Measurements from ENCODE around the gene DRD3. TPM values are rescaled to one million over a fixed set of nuclear protein-coding genes. Genes with fewer than 3 reads are reported as not detected.

The DRD3 gene
- total RNA-seq, 1 donor from 2014 or later = not detected

- ATAC-seq (no peak), DNase-seq (no peak)
- intact Hi-C loops (cut with DNase I) = no loop called here
- H3K27ac ChIP-seq = no peak overlapping the region
- H3K9me3 ChIP-seq = no peaks in the 10 kb centered on the region
- no peaks in the 10 kb centered on the region for H3K27me3 ChIP-seq (ENCODE audit: low read depth)
- H3K36me3 ChIP-seq = no peaks in the 10 kb centered on the region
- no peak overlapping the region for H3K4me3 ChIP-seq
- H3K4me1 ChIP-seq = peaks cover 10% of the 10 kb centered on the region
- TF ChIP-seq CTCF (IDR thresholded peaks at IDR 0.05) = no peak
Observed at GRCh38 chr3:114216186-114216970, 37.5 kb upstream of the DRD3 start.

- peak; percentile 61 to 62 for ATAC-seq
- no peak for TF ChIP-seq CTCF (IDR thresholded peaks at IDR 0.05)
- Histone ChIP-seq H3K27me3 (ENCODE audit: low read depth) (no peaks in the 10 kb centered on the region), H3K27ac (peak overlapping the region; percentile 73), H3K36me3 (no peaks in the 10 kb centered on the region), H3K4me3 (peak overlapping the region; percentile 29), H3K9me3 (no peaks in the 10 kb centered on the region), H3K4me1 (peaks cover 10% of the 10 kb centered on the region)
- intact Hi-C loops (cut with DNase I) = no loop called here
- no peak for DNase-seq
Observed at GRCh38 chr3:114214542-114215341, 35.9 kb upstream of the DRD3 start.

GRCh38 chr3:114213627-114214541 is 35.0 kb upstream of the DRD3 start:
- intact Hi-C loops (cut with DNase I) = no loop called here
- peak; percentile 65 to 70 for ATAC-seq
- Histone ChIP-seq H3K4me3 (peak overlapping the region; percentile 29), H3K4me1 (peaks cover 10% of the 10 kb centered on the region), H3K36me3 (no peaks in the 10 kb centered on the region), H3K27ac (peak overlapping the region; percentile 73), H3K27me3 (ENCODE audit: low read depth) (no peaks in the 10 kb centered on the region), H3K9me3 (no peaks in the 10 kb centered on the region)
- no peak for TF ChIP-seq CTCF (IDR thresholded peaks at IDR 0.05)
- DNase-seq = peak; percentile 46

- Histone ChIP-seq H3K36me3 (no peaks in the 10 kb centered on the region), H3K9me3 (no peaks in the 10 kb centered on the region), H3K27me3 (ENCODE audit: low read depth) (no peaks in the 10 kb centered on the region), H3K4me3 (peak overlapping the region; percentile 29), H3K27ac (peak overlapping the region; percentile 73), H3K4me1 (peaks cover 10% of the 10 kb centered on the region)
- intact Hi-C loops (cut with DNase I) = no loop called here
- DNase-seq = no peak
- ATAC-seq = no peak
- TF ChIP-seq CTCF (IDR thresholded peaks at IDR 0.05) = no peak
Observed at GRCh38 chr3:114213292-114213626, 34.4 kb upstream of the DRD3 start.

- no peaks in the 10 kb centered on the region for H3K36me3 ChIP-seq
- no peak overlapping the region for H3K4me3 ChIP-seq
- no peak for TF ChIP-seq CTCF (IDR thresholded peaks at IDR 0.05)
- ATAC-seq (no peak), DNase-seq (no peak)
- peak overlapping the region; percentile 73 for H3K27ac ChIP-seq
- H3K27me3 ChIP-seq (ENCODE audit: low read depth) = no peaks in the 10 kb centered on the region
- H3K9me3 ChIP-seq = no peaks in the 10 kb centered on the region
- intact Hi-C loops (cut with DNase I) = no loop called here
- peaks cover 10% of the 10 kb centered on the region for H3K4me1 ChIP-seq
Observed at GRCh38 chr3:114212646-114213045, 33.8 kb upstream of the DRD3 start.

All from lower lobe of right lung (tissue), 2 donors.